H1 (cell line): Measurements from ENCODE around the gene LAMC3. TPM values are rescaled to one million over a fixed set of nuclear protein-coding genes. Genes with fewer than 3 reads are reported as not detected.

Experiments used
- CTCF ChIA-PET: fragments of 300-600 bp; sonication (Branson Sonifier 250); formaldehyde crosslinking; loops from one replicate; lab custom pipeline; 2021; ENCODE audit not compliant: partially characterized antibody; lab: Charles Lee
- POLR2A ChIA-PET: fragments of 300-600 bp; sonication (Branson Sonifier 250); formaldehyde crosslinking; loops from one replicate; lab custom pipeline; 2021; ENCODE audit warnings: inconsistent platforms; ENCODE audit not compliant: partially characterized antibody; lab: Charles Lee
- DNase-seq, 2 experiments: peaks; one replicate each; pipeline versions ENCODE4 v3.0.0 to v3.0.0-alpha.2; 2010 to 2022; ENCODE audit warnings: low spot score in 2 of 2, low read depth in 1 of 2, mixed read lengths in 1 of 2
- FAIRE-seq: peaks from 2 replicates; lab custom pipeline; 2011; peaks lifted over from hg19 to GRCh38; lab: Jason Lieb, UNC
- H2AFZ ChIP-seq: 2 replicates; pipeline ENCODE4 v1.8.1; 2012; ENCODE audit warnings: low read length, inconsistent platforms
- H2AK5ac ChIP-seq: 2 replicates; pipeline ENCODE4 v1.6.1; 2013; ENCODE audit warnings: low read depth, low read length
- H2BK120ac ChIP-seq: replicated peaks from 2 replicates; pipeline ENCODE3; 2013; ENCODE audit warnings: low read depth, low read length, inconsistent platforms
- H2BK12ac ChIP-seq: 2 replicates; pipeline ENCODE4 v1.6.1; 2013; ENCODE audit warnings: low read depth, low read length
- H2BK15ac ChIP-seq: 2 replicates; pipeline ENCODE4 v1.6.1; 2013; ENCODE audit warnings: low read length
- H2BK20ac ChIP-seq: 2 replicates; pipeline ENCODE4 v1.6.1; 2013; ENCODE audit warnings: low read length
- H2BK5ac ChIP-seq: 2 replicates; pipeline ENCODE4 v1.6.1; 2013; ENCODE audit warnings: low read depth, low read length
- H3K14ac ChIP-seq: 2 replicates; pipeline ENCODE4 v1.6.1; 2013; ENCODE audit warnings: inconsistent platforms; ENCODE audit not compliant: insufficient read length
- H3K18ac ChIP-seq: 2 replicates; pipeline ENCODE4 v1.6.1; 2013; ENCODE audit warnings: low read length; ENCODE audit errors: extremely low read depth
- H3K23ac ChIP-seq: 2 replicates; pipeline ENCODE4 v1.6.1; 2013; ENCODE audit warnings: inconsistent platforms; ENCODE audit not compliant: insufficient read length
- H3K23me2 ChIP-seq: 2 replicates; pipeline ENCODE4 v1.6.1; 2013; ENCODE audit warnings: low read depth, low read length
- H3K27ac ChIP-seq: 2 replicates; pipeline ENCODE4 v1.6.1; 2011; ENCODE audit warnings: low read depth, low read length, inconsistent platforms
- H3K27me3 ChIP-seq, 4 experiments: replicated peaks in 1 of 4; 1 replicate in 1 of 4; 2 replicates in 3 of 4; pipeline versions ENCODE4 v1.6.1 to v1.8.1; 2011 to 2013; ENCODE audit warnings: low read length in 3 of 4, mild to moderate bottlenecking in 3 of 4, inconsistent platforms in 2 of 4, mixed read lengths in 2 of 4, moderate library complexity in 1 of 4; ENCODE audit not compliant: control insufficient read depth in 3 of 4, insufficient read depth in 3 of 4; ENCODE audit errors: extremely low read depth in 1 of 4
- H3K36me3 ChIP-seq, 4 experiments: 2 replicates each; pipeline versions ENCODE4 v1.6.1 to v1.8.1; 2011 to 2013; ENCODE audit warnings: mild to moderate bottlenecking in 4 of 4, low read length in 3 of 4, moderate library complexity in 2 of 4, control low read depth in 1 of 4, inconsistent platforms in 1 of 4; ENCODE audit not compliant: insufficient read depth in 4 of 4, control insufficient read depth in 2 of 4
- H3K4ac ChIP-seq: replicated peaks from 2 replicates; pipeline ENCODE3; 2013; ENCODE audit warnings: low read length, low read depth, mixed read lengths, inconsistent platforms; ENCODE audit not compliant: insufficient read length
- H3K4me1 ChIP-seq, 4 experiments: replicated peaks in 1 of 4; 1 replicate in 1 of 4; 2 replicates in 3 of 4; pipeline versions ENCODE4 v1.6.1 to v1.8.1; 2011 to 2013; ENCODE audit warnings: low read length in 3 of 4, inconsistent platforms in 2 of 4, mixed read lengths in 1 of 4; ENCODE audit not compliant: insufficient read depth in 4 of 4, control insufficient read depth in 3 of 4
- H3K4me2 ChIP-seq, 2 experiments: 2 replicates each; pipeline versions ENCODE4 v1.6.1 to v1.8.1; 2011 to 2013; ENCODE audit warnings: low read depth in 2 of 2, low read length in 2 of 2, control low read depth in 1 of 2, inconsistent platforms in 1 of 2, mild to moderate bottlenecking in 1 of 2; ENCODE audit not compliant: insufficient read depth in 1 of 2
- H3K4me3 ChIP-seq, 4 experiments: fragments of 200-600, 300-600 bp in 1 of 4; sonication (generic), shearing (Covaris generic), sonication (Bioruptor Twin) in 1 of 4; 2 replicates each; pipeline versions ENCODE4 v1.5.1 to v1.8.1; 2011 to 2016; ENCODE audit warnings: low read length in 4 of 4, low read depth in 3 of 4, control low read depth in 2 of 4, inconsistent platforms in 2 of 4, mild to moderate bottlenecking in 2 of 4, mixed read lengths in 1 of 4, moderate library complexity in 1 of 4; ENCODE audit not compliant: insufficient read depth in 2 of 4; ENCODE audit errors: extremely low read depth in 1 of 4
- H3K56ac ChIP-seq: replicated peaks from 2 replicates; pipeline ENCODE3; 2013; ENCODE audit warnings: low read depth, mild to moderate bottlenecking, mixed read lengths, low read length, inconsistent platforms; ENCODE audit not compliant: insufficient read length
- H3K79me1 ChIP-seq: 2 replicates; pipeline ENCODE4 v1.6.1; 2013; ENCODE audit warnings: low read depth, low read length, control low read depth
- H3K79me2 ChIP-seq, 2 experiments: 2 replicates each; pipeline versions ENCODE4 v1.6.1 to v1.8.1; 2012 to 2013; ENCODE audit warnings: low read length in 2 of 2, mild to moderate bottlenecking in 2 of 2, inconsistent platforms in 1 of 2; ENCODE audit not compliant: insufficient read depth in 2 of 2, control insufficient read depth in 1 of 2
- H3K9ac ChIP-seq, 4 experiments: replicated peaks in 1 of 4; 1 replicate in 1 of 4; 2 replicates in 3 of 4; pipeline versions ENCODE4 v1.6.1 to v1.8.1; 2011 to 2013; ENCODE audit warnings: low read depth in 3 of 4, low read length in 3 of 4, control low read depth in 2 of 4, mild to moderate bottlenecking in 2 of 4, moderate library complexity in 2 of 4, inconsistent platforms in 1 of 4; ENCODE audit errors: extremely low read depth in 1 of 4
- H3K9me3 ChIP-seq, 2 experiments: 2 replicates each; pipeline versions ENCODE4 v1.6.1 to v1.8.1; 2012 to 2013; ENCODE audit warnings: mild to moderate bottlenecking in 2 of 2, moderate library complexity in 2 of 2, control low read depth in 1 of 2, inconsistent platforms in 1 of 2, low read depth in 1 of 2, low read length in 1 of 2, mixed read lengths in 1 of 2; ENCODE audit not compliant: insufficient read depth in 2 of 2
- H4K20me1 ChIP-seq, 2 experiments: replicated peaks in 1 of 2; 2 replicates each; pipeline versions ENCODE3 to v1.8.1; 2011 to 2013; ENCODE audit warnings: inconsistent platforms in 2 of 2, low read length in 2 of 2, mild to moderate bottlenecking in 1 of 2; ENCODE audit not compliant: insufficient read depth in 2 of 2, control insufficient read depth in 1 of 2
- H4K5ac ChIP-seq: 2 replicates; pipeline ENCODE4 v1.6.1; 2013; ENCODE audit warnings: low read length, low read depth, mixed read lengths, inconsistent platforms; ENCODE audit not compliant: insufficient read length
- H4K8ac ChIP-seq: 2 replicates; pipeline ENCODE4 v1.8.0; 2013; ENCODE audit warnings: mild to moderate bottlenecking, moderate library complexity, low read length, inconsistent platforms; ENCODE audit not compliant: insufficient read depth; ENCODE audit errors: extremely low read depth
- H4K91ac ChIP-seq: replicated peaks from 2 replicates; pipeline ENCODE3; 2013; ENCODE audit warnings: low read length, mixed read lengths, inconsistent platforms; ENCODE audit not compliant: insufficient read length
- ATF2 ChIP-seq: IDR thresholded peaks from 2 replicates; pipeline ENCODE4 v1.6.1; 2012; ENCODE audit warnings: low read length, inconsistent platforms
- JUND ChIP-seq: IDR thresholded peaks from 2 replicates; pipeline ENCODE4 v1.6.1; 2011; ENCODE audit warnings: mild to moderate bottlenecking, improper control_type of control experiment, low read length
- PHF8 ChIP-seq: fragments of 200-600 bp; sonication (generic); conservative IDR thresholded peaks from 2 replicates; pipeline ENCODE4 v1.7.1; 2012; ENCODE audit warnings: low read depth, mild to moderate bottlenecking, inconsistent platforms, low read length, moderate library complexity
- POU5F1 ChIP-seq: IDR thresholded peaks from 2 replicates; pipeline ENCODE4 v1.6.1; 2011; ENCODE audit warnings: low read depth, mild to moderate bottlenecking, low read length, moderate library complexity
- SAP30 ChIP-seq: fragments of 300-600 bp; sonication (generic); IDR thresholded peaks from 2 replicates; pipeline ENCODE4 v1.7.1; 2012; ENCODE audit warnings: low read length, moderate library complexity, mild to moderate bottlenecking, inconsistent platforms; ENCODE audit not compliant: insufficient read depth, insufficient replicate concordance
- WGBS, 2 experiments: shearing (Covaris generic) in 1 of 2; methylation state at CpG; one replicate each; pipeline versions ENCODE4 v1.1.6 to v1.1.7; 2013 to 2015; ENCODE audit warnings: low lambda C conversion rate in 2 of 2, mixed read lengths in 2 of 2, inconsistent platforms in 1 of 2, low coverage in 1 of 2, missing lambda C conversion rate in 1 of 2; ENCODE audit not compliant: insufficient replicate concordance in 2 of 2, insufficient coverage in 1 of 2, insufficient read length in 1 of 2; ENCODE audit errors: extremely low coverage in 1 of 2, missing lambda C conversion rate in 1 of 2; 5-methylcytosine and 5-hydroxymethylcytosine counted together
- polyA plus RNA-seq, 7 experiments: library from polyadenylated mRNA; depleted of rRNA in 3 of 7; stranded (reverse) in 5 of 7; unstranded in 2 of 7; fragments of >200 nt in 5 of 7; fragments of 200-250 nt in 2 of 7; gene quantifications; 1 replicate in 5 of 7; 2 replicates in 1 of 7; 4 replicates in 1 of 7; pipeline versions ENCODE4 v1.2.1 to v1.2.3, GENCODE V29; 2011 to 2013; ENCODE audit warnings: missing spikeins in 2 of 7, mixed read lengths in 2 of 7
- total RNA-seq: library from RNA; stranded (reverse); fragmentation: NEBNext Ultra II Directional; extraction: Animal tissue kit (Norgen Biotek cat#: 25700); gene quantifications from 2 replicates; pipeline ENCODE4 v1.2.1, GENCODE V29; 2021

The LAMC3 gene
- total and polyA plus RNA-seq, 2 of the 8 experiments (the other 6 are each of a cell fraction or from before 2014, with no cell fraction given): 9.3 to 12.3 TPM

- Histone ChIP-seq H3K79me2 (no peaks in the 10 kb centered on the region), H3K27ac (no peak overlapping the region), H3K14ac (no peak overlapping the region), H2BK15ac (no peak overlapping the region), H3K27me3 (no peaks in the 10 kb centered on the region), H2AK5ac (no peak overlapping the region), H3K4me2 (no peak overlapping the region), H4K8ac (no peak overlapping the region), H3K23me2 (no peaks in the 10 kb centered on the region), H3K36me3 (no peaks in the 10 kb centered on the region), H3K9me3 (no peaks in the 10 kb centered on the region), H2BK12ac (no peak overlapping the region), H2BK120ac (no peak overlapping the region), H3K9ac (no peak overlapping the region), H4K5ac (no peak overlapping the region), H3K18ac (no peak overlapping the region), H3K79me1 (no peaks in the 10 kb centered on the region), H2BK20ac (no peak overlapping the region), H2AFZ (no peak overlapping the region), H3K4me1 (peaks cover 0 to 3% (median 0%) of the 10 kb centered on the region in 4 experiments; a peak in 1 of 7 replicates), H3K4ac (no peak overlapping the region), H3K23ac (no peak overlapping the region), H3K56ac (no peak overlapping the region), H4K91ac (no peak overlapping the region), H2BK5ac (no peak overlapping the region), H4K20me1 (no peaks in the 10 kb centered on the region), H3K4me3 (no peak overlapping the region)
- DNase-seq (no peak), FAIRE-seq (no peak)
- ChIA-PET CTCF (interaction anchor here (0.6 to 4.8 kb wide), 7 partner anchors 12 to 94 kb away, joined by 3 to 28 read pairs (median 3); no protein-coding TSS in a partner anchor), POLR2A (no interaction called here)
- TF ChIP-seq PHF8 (no peak), SAP30 (no peak), ATF2 (no peak), POU5F1 (no peak), JUND (no peak)
- 86% methylated on average over 11 of the region's 11 CpGs; no CpG with 5 or more reads in 1 of the 2 experiments for WGBS, 2 experiments
Observed at GRCh38 chr9:130983970-130984369, 25.0 kb upstream of the LAMC3 start.
